ENCODE results near the gene MID1IP1. TPM values are rescaled to one million over a fixed set of nuclear protein-coding genes. Genes with fewer than 3 reads are reported as not detected.

MID1IP1 gene
- total RNA-seq, 2 donors from 2014 or later: 24.5 to 34.7 TPM

- ATAC-seq (no peak), DNase-seq (ENCODE audit: low spot score) (no peak)
- H3K4me1 Mint-ChIP-seq (ENCODE audit: low read depth in 2 of 2): no peaks in the 10 kb centered on the region
- no peak overlapping the region for H3K4me3 Mint-ChIP-seq
- no peaks in the 10 kb centered on the region for H3K36me3 Mint-ChIP-seq
- no peaks in the 10 kb centered on the region for H3K9me3 Mint-ChIP-seq
- peaks cover 0 to 3% of the 10 kb centered on the region in 2 donors for H3K27me3 Mint-ChIP-seq
- H3K27ac Mint-ChIP-seq: no peak overlapping the region
Measured at GRCh38 chrX:38831949-38832348, 30.7 kb downstream of the MID1IP1 start.

DNA sequence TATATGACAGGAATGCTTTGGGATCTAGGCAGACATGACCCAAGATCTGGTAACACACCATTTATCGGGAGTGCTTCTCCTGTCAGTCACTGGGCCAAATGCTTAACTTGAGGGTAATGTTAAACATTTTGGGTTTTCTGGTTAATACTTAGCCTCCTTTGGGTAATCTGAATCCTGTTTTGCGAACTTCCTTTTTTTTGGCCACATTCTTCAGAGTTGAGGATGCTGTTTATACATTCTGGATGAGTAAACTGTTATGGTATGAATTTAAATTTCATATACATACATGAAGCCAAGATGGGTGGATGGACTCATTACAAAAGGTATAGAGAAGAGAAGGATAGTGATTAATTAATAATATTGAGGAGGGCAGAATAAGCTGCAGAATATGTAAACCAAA lies 36.1 kb downstream of the MID1IP1 start:
- ATAC-seq: no peak
- no peak for DNase-seq (ENCODE audit: low spot score)
- Mint-ChIP-seq H3K4me1 (ENCODE audit: low read depth in 2 of 2) (no peaks in the 10 kb centered on the region), H3K9me3 (no peaks in the 10 kb centered on the region), H3K27me3 (peaks cover 0 to 3% of the 10 kb centered on the region in 2 donors), H3K36me3 (no peaks in the 10 kb centered on the region), H3K27ac (no peak overlapping the region), H3K4me3 (no peak overlapping the region)

DNA sequence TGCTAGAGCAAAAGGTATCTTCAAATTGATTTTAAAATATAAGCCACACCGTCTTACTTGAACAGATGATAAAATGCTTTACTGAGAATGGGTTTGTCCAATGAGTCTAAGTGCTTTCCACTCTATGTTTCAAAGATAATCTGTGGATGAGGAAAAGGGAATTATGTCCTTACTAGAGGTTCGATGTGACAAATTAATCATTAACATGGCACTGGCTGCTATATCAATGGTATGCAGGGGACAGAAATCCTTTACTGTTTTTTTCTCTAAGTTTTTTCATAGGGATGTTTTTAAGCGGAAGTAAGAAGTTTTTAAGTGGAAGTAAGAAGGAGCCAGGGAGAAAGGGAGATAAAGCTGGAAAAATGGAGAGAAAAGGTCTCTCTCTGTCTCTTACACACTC lies 38.0 kb downstream of the MID1IP1 start:
- Mint-ChIP-seq H3K9me3 (no peaks in the 10 kb centered on the region), H3K4me1 (ENCODE audit: low read depth in 2 of 2) (no peaks in the 10 kb centered on the region), H3K27me3 (peaks cover 0 to 6% of the 10 kb centered on the region in 2 donors), H3K4me3 (no peak overlapping the region), H3K36me3 (no peaks in the 10 kb centered on the region), H3K27ac (no peak overlapping the region)
- no peak for DNase-seq (ENCODE audit: low spot score)
- no peak for ATAC-seq

GRCh38 chrX:38839944-38840343 lies 38.7 kb downstream of the MID1IP1 start:
- H3K9me3 Mint-ChIP-seq: no peaks in the 10 kb centered on the region
- H3K27me3 Mint-ChIP-seq: peaks cover 0 to 6% of the 10 kb centered on the region in 2 donors
- no peaks in the 10 kb centered on the region for H3K4me1 Mint-ChIP-seq (ENCODE audit: low read depth in 2 of 2)
- H3K36me3 Mint-ChIP-seq: no peaks in the 10 kb centered on the region
- H3K4me3 Mint-ChIP-seq: no peak overlapping the region
- no peak for ATAC-seq
- no peak for DNase-seq (ENCODE audit: low spot score)
- H3K27ac Mint-ChIP-seq: no peak overlapping the region

DNA sequence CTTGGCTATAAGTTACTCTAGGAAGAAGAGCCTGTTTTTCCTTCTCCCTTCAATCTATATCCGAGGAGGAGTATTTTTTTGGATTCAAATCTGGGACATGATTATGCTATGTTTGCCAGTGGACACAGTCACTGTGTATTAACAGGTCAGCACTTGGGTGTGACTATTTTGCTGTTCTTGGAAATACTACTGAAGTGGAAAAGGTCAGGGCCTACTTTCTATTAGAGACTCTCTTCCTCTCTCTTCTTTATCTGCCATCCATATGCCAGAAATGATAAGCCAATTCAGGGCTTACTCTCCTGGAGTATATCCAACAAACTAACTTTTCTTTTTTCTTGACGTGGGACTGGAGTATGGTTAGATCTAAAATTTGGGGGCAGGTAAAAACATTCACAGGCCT lies 40.5 kb downstream of the MID1IP1 start:
- DNase-seq (ENCODE audit: low spot score) (no peak), ATAC-seq (no peak)
- Mint-ChIP-seq H3K4me1 (ENCODE audit: low read depth in 2 of 2) (no peaks in the 10 kb centered on the region), H3K9me3 (no peaks in the 10 kb centered on the region), H3K27ac (no peak overlapping the region), H3K36me3 (no peaks in the 10 kb centered on the region), H3K27me3 (peaks cover 0 to 6% of the 10 kb centered on the region in 2 donors), H3K4me3 (no peak overlapping the region)

DNA sequence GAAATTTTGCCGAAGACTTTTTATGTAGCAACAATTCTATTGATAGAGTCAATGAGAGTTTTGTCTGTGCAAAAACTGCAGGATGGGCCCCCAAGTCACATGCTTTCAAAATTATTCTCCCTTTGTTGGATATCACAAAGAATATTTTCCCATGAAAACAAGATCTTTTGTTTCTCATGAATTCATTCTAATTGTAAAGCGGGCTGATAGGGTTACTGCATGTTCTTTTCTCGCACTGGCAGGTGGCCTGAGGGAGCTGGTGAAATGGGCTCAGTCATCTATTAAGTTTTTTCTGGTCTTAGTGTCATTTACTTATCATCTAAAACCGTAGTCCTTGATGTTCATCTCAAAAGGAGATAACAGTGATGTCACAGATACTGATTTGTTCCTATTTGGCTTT lies 44.2 kb downstream of the MID1IP1 start:
- H3K27ac Mint-ChIP-seq: no peak overlapping the region
- no peak overlapping the region for H3K4me3 Mint-ChIP-seq
- peaks cover 0 to 9% of the 10 kb centered on the region in 2 donors for H3K27me3 Mint-ChIP-seq
- DNase-seq (ENCODE audit: low spot score) (no peak), ATAC-seq (no peak)
- H3K9me3 Mint-ChIP-seq: no peaks in the 10 kb centered on the region
- H3K4me1 Mint-ChIP-seq (ENCODE audit: low read depth in 2 of 2): no peaks in the 10 kb centered on the region
- no peaks in the 10 kb centered on the region for H3K36me3 Mint-ChIP-seq

DNA sequence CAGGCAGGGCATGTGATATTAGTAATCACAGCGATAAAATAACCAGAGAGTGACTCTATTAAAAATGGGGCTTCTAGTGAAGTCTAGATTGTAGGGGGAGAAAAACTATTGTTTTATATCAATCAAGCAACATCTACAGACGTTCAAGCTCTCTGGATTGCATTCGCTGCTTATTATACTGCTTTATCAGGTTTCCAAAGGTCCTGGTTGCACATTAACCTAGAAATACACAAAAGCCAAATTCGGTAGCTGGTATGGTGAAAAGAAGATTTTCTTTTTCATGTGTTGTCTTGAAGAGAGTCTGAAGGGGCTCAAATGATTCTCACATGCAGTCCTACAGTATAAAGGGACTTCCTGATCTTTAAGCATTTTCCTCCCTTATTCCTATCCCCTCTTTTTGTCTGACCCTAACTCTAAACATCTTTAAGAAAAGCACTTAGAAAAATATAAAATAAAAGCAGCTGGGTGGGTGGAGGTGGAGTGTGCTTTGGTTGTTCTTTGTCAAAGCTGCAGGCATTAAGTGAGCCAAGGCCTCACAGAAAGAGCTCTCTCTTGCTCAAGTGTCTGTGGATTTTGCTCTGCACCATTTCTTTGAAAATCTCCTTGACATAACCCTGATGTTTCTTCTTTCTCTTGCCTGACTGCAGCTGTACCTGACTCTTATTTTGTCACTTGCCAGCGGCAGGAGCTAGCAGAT lies 46.1 kb downstream of the MID1IP1 start:
- no peak overlapping the region for H3K27ac Mint-ChIP-seq
- DNase-seq (ENCODE audit: low spot score) (no peak), ATAC-seq (no peak)
- no peaks in the 10 kb centered on the region for H3K4me1 Mint-ChIP-seq (ENCODE audit: low read depth in 2 of 2)
- H3K27me3 Mint-ChIP-seq: peaks cover 0 to 9% of the 10 kb centered on the region in 2 donors
- no peaks in the 10 kb centered on the region for H3K9me3 Mint-ChIP-seq
- H3K4me3 Mint-ChIP-seq: no peak overlapping the region
- no peaks in the 10 kb centered on the region for H3K36me3 Mint-ChIP-seq

GRCh38 chrX:38847903-38848230 lies 46.6 kb downstream of the MID1IP1 start:
- no peaks in the 10 kb centered on the region for H3K4me1 Mint-ChIP-seq (ENCODE audit: low read depth in 2 of 2)
- DNase-seq (ENCODE audit: low spot score): no peak
- no peaks in the 10 kb centered on the region for H3K36me3 Mint-ChIP-seq
- ATAC-seq: no peak
- H3K27ac Mint-ChIP-seq: no peak overlapping the region
- no peak overlapping the region for H3K4me3 Mint-ChIP-seq
- H3K27me3 Mint-ChIP-seq: peaks cover 0 to 5% of the 10 kb centered on the region in 2 donors
- H3K9me3 Mint-ChIP-seq: no peaks in the 10 kb centered on the region

- ATAC-seq: no peak
- H3K9me3 Mint-ChIP-seq: no peaks in the 10 kb centered on the region
- no peaks in the 10 kb centered on the region for H3K4me1 Mint-ChIP-seq (ENCODE audit: low read depth in 2 of 2)
- H3K4me3 Mint-ChIP-seq: no peak overlapping the region
- H3K36me3 Mint-ChIP-seq: no peaks in the 10 kb centered on the region
- peaks cover 0 to 5% of the 10 kb centered on the region in 2 donors for H3K27me3 Mint-ChIP-seq
- H3K27ac Mint-ChIP-seq: no peak overlapping the region
- DNase-seq (ENCODE audit: low spot score): no peak
Measured at GRCh38 chrX:38848671-38849455, 47.6 kb downstream of the MID1IP1 start.

DNA sequence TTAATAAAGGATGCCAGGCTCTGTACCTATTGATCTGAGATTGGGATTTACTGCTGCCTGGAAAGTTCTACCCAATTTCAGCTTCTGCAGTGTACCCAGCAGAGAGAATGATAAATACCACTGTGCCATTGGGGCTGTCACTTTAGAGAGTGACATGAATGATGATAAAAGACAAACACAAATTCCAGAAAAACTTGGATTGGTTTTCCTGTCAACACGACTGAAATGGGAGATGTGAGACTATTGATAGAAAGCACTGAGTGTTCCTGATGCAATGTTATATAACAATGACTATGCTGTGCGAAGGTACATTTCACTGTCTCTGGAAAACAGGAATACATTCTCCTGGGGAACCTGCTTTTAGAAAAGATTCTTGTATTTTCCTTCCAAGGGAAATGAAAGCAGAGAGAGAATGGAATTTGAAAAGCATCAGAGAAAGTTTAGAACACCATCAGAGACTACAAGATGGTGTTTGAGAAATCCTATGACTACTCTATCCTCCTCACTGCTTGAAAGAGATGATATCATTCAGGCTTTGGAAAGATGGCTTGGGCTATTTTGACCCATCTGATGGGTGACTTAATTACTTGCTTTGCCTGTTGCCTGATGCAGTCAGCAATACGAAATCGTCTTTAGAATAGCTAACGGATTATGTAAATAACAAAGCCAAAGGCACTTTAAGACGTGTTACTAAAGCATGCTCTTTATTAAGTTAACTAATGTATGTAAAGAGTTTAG lies 49.7 kb downstream of the MID1IP1 start:
- Mint-ChIP-seq H3K9me3 (no peaks in the 10 kb centered on the region), H3K4me3 (no peak overlapping the region), H3K4me1 (ENCODE audit: low read depth in 2 of 2) (no peaks in the 10 kb centered on the region), H3K27me3 (peaks cover 0 to 5% of the 10 kb centered on the region in 2 donors), H3K36me3 (no peaks in the 10 kb centered on the region), H3K27ac (no peak overlapping the region)
- ATAC-seq (no peak), DNase-seq (ENCODE audit: low spot score) (no peak)

- Mint-ChIP-seq H3K27me3 (peaks cover 0 to 6% of the 10 kb centered on the region in 2 donors), H3K36me3 (no peaks in the 10 kb centered on the region), H3K9me3 (no peaks in the 10 kb centered on the region), H3K4me3 (no peak overlapping the region), H3K4me1 (ENCODE audit: low read depth in 2 of 2) (no peaks in the 10 kb centered on the region), H3K27ac (no peak overlapping the region)
- DNase-seq (ENCODE audit: low spot score) (no peak), ATAC-seq (no peak)
Measured at GRCh38 chrX:38854305-38854704, 53.0 kb downstream of the MID1IP1 start.

All from natural killer cell treated with Interleukin-12 subunit alpha and Interleukin-12 subunit beta and Interleukin-15 and Interleukin-18, amount 100 ng/mL, for 72 hours (primary cell).